A549 (cell line): ENCODE data around the gene RNU6-9. TPM values are rescaled to one million over a fixed set of nuclear protein-coding genes. Genes with fewer than 3 reads are reported as not detected.

Experiments used
- ATAC-seq, 2 experiments: fragments of 200-7000 bp in 1 of 2; fragments of >200 bp in 1 of 2; cut with Nextera tagmentation in 1 of 2; cut with Tn5 transposase in 1 of 2; 3 replicates each; pipeline versions ENCODE4 v1.8.0 to v1.9.1; 2018 to 2020; ENCODE audit warnings: mild to moderate bottlenecking in 1 of 2, moderate library complexity in 1 of 2
- CTCF ChIA-PET: fragments of 300-600 bp; sonication (Branson Sonifier 250); formaldehyde crosslinking; extraction: SDS; loops from one replicate; lab custom pipeline; 2021; ENCODE audit warnings: antibody characterized with exemption, inconsistent platforms; lab: Yijun Ruan, JAX
- POLR2A ChIA-PET: fragments of 350-600 bp; formaldehyde crosslinking; extraction: SDS; loops from one replicate; lab custom pipeline; 2021; ENCODE audit warnings: antibody characterized with exemption, inconsistent platforms; lab: Yijun Ruan, JAX
- DNase-seq, 2 experiments: peaks; one replicate each; pipeline versions ENCODE4 v3.0.0 to v3.0.0-alpha.2; 2011 to 2016; ENCODE audit warnings: low read depth in 1 of 2, low spot score in 1 of 2
- FAIRE-seq: peaks from 2 replicates; lab custom pipeline; 2011; peaks lifted over from hg19 to GRCh38; lab: Jason Lieb, UNC
- H3K27ac ChIP-seq, 2 experiments: fragments of >200 bp; sonication (Bioruptor Twin); formaldehyde crosslinking; 3 replicates each; pipeline ENCODE4 v1.5.1; 2016 to 2017
- H3K4me1 ChIP-seq: fragments of >200 bp; sonication (Bioruptor Twin); formaldehyde crosslinking; 3 replicates; pipeline ENCODE4 v1.6.1; 2016
- H3K4me2 ChIP-seq: fragments of >200 bp; sonication (Bioruptor Twin); formaldehyde crosslinking; 3 replicates; pipeline ENCODE4 v1.6.1; 2016
- H3K4me3 ChIP-seq: fragments of >200 bp; sonication (Bioruptor Twin); formaldehyde crosslinking; 3 replicates; pipeline ENCODE4 v1.5.1; 2016
- H3K9me3 ChIP-seq: fragments of >200 bp; sonication (Bioruptor Twin); formaldehyde crosslinking; 3 replicates; pipeline ENCODE4 v1.6.1; 2016
- BHLHE40 ChIP-seq: IDR thresholded peaks from 2 replicates; pipeline ENCODE4 v1.6.1; 2012; ENCODE audit warnings: low read depth, low read length, inconsistent platforms
- E2F6 ChIP-seq: IDR thresholded peaks from 2 replicates; pipeline ENCODE4 v1.6.1; 2012; ENCODE audit warnings: low read depth, borderline replicate concordance
- EHF ChIP-seq: fragments of 250-450 bp; sonication (Bioruptor Pico); IDR thresholded peaks from 2 replicates; pipeline ENCODE4 v1.5.0; 2020; ENCODE audit warnings: mild to moderate bottlenecking
- EHMT2 ChIP-seq: fragments of 200-600 bp; sonication (generic); IDR thresholded peaks from 2 replicates; pipeline ENCODE4 v1.6.1; 2016; ENCODE audit warnings: antibody characterized with exemption, low read depth, mild to moderate bottlenecking, moderate library complexity
- FOSB ChIP-seq: fragments of 250-450 bp; sonication (Bioruptor Pico); IDR thresholded peaks from 2 replicates; pipeline ENCODE4 v1.5.0; 2020; ENCODE audit warnings: mild to moderate bottlenecking, moderate library complexity
- FOXS1 ChIP-seq: fragments of 250-450 bp; sonication (Bioruptor Pico); IDR thresholded peaks from 2 replicates; pipeline ENCODE4 v1.5.0; 2020; ENCODE audit warnings: mild to moderate bottlenecking, moderate library complexity
- GATA3 ChIP-seq: IDR thresholded peaks from 2 replicates; pipeline ENCODE4 v1.6.1; 2012; ENCODE audit warnings: borderline replicate concordance
- HMGXB4 ChIP-seq: fragments of 250-450 bp; sonication (Bioruptor Pico); IDR thresholded peaks from 2 replicates; pipeline ENCODE4 v1.5.0; 2021; ENCODE audit warnings: mild to moderate bottlenecking, moderate library complexity, borderline replicate concordance
- HOXA7 ChIP-seq: fragments of 250-450 bp; sonication (Bioruptor Pico); IDR thresholded peaks from 2 replicates; pipeline ENCODE4 v1.5.0; 2020; ENCODE audit warnings: mild to moderate bottlenecking, moderate library complexity
- HOXB13 ChIP-seq: fragments of 250-450 bp; sonication (Bioruptor Pico); IDR thresholded peaks from 2 replicates; pipeline ENCODE4 v1.5.0; 2020; ENCODE audit warnings: low read depth, mild to moderate bottlenecking, moderate library complexity
- JUN ChIP-seq, 2 experiments: fragments of >200 bp; sonication (Bioruptor Twin); formaldehyde crosslinking; IDR thresholded peaks; 2 replicates in 1 of 2; 3 replicates in 1 of 2; pipeline ENCODE4 v1.6.1; 2016 to 2017
- KDM1A ChIP-seq: fragments of 200-600 bp; sonication (generic); IDR thresholded peaks from 2 replicates; pipeline ENCODE4 v1.6.1; 2016; ENCODE audit warnings: low read depth, mild to moderate bottlenecking
- MAZ ChIP-seq: fragments of 150-350 bp; IDR thresholded peaks from 2 replicates; pipeline ENCODE4 v1.6.1; 2014; ENCODE audit warnings: antibody characterized with exemption, low read depth, low read length, borderline replicate concordance
- NR3C1 ChIP-seq: fragments of >200 bp; sonication (Bioruptor Twin); formaldehyde crosslinking; IDR thresholded peaks from 3 replicates; pipeline ENCODE4 v1.6.1; 2017
- POLR2AphosphoS2 ChIP-seq: conservative IDR thresholded peaks from 2 replicates; pipeline ENCODE4 v1.6.1; 2012; ENCODE audit warnings: low read length, improper control_type of control experiment, inconsistent platforms
- RARB ChIP-seq: fragments of 250-450 bp; sonication (Bioruptor Pico); IDR thresholded peaks from 2 replicates; pipeline ENCODE4 v1.8.0; 2021; ENCODE audit warnings: mild to moderate bottlenecking, moderate library complexity
- RCOR1 ChIP-seq: fragments of 150-350 bp; IDR thresholded peaks from 2 replicates; pipeline ENCODE4 v1.6.1; 2014; ENCODE audit warnings: antibody characterized with exemption, low read length, low read depth
- REST ChIP-seq: fragments of 200-600 bp; sonication (generic); IDR thresholded peaks from 2 replicates; pipeline ENCODE4 v1.6.1; 2016; ENCODE audit warnings: antibody characterized with exemption, mild to moderate bottlenecking, moderate library complexity
- RFX5 ChIP-seq: fragments of 450-650 bp; IDR thresholded peaks from 2 replicates; pipeline ENCODE4 v1.7.1; 2014; ENCODE audit warnings: antibody characterized with exemption, mild to moderate bottlenecking, moderate library complexity
- ZNF302 ChIP-seq: fragments of 250-450 bp; sonication (Bioruptor Pico); IDR thresholded peaks from 2 replicates; pipeline ENCODE4 v1.9.0; 2021; ENCODE audit warnings: inconsistent platforms, mild to moderate bottlenecking, moderate library complexity
- ZSCAN20 ChIP-seq: fragments of 250-450 bp; sonication (Bioruptor Pico); IDR thresholded peaks from 2 replicates; pipeline ENCODE4 v1.8.0; 2022; ENCODE audit warnings: mild to moderate bottlenecking, moderate library complexity
- WGBS: methylation state at CpG from one replicate; pipeline ENCODE4 v1.1.6; 2017; ENCODE audit errors: missing lambda C conversion rate; 5-methylcytosine and 5-hydroxymethylcytosine counted together
- polyA plus RNA-seq, 4 experiments: library from polyadenylated mRNA; depleted of rRNA in 3 of 4; stranded (reverse); fragments of >200 nt; fragmentation: RNase III in 1 of 4; extraction: RNeasy Plus Mini Kit Qiagen cat#74134 plus additional on column Dnase treatment in 1 of 4; gene quantifications; 2 replicates in 3 of 4; 3 replicates in 1 of 4; pipeline ENCODE4 v1.2.3, GENCODE V29; 2011 to 2017
- TF ChIP-seq, protein P1 (sequence below): fragments of 450-650 bp; IDR thresholded peaks from 2 replicates; pipeline ENCODE4 v1.6.1; 2014; ENCODE audit warnings: antibody characterized with exemption

The RNU6-9 gene
- polyA plus RNA-seq, 2 of the 4 experiments (the other 2 are of a cell fraction), result not detected

DNA sequence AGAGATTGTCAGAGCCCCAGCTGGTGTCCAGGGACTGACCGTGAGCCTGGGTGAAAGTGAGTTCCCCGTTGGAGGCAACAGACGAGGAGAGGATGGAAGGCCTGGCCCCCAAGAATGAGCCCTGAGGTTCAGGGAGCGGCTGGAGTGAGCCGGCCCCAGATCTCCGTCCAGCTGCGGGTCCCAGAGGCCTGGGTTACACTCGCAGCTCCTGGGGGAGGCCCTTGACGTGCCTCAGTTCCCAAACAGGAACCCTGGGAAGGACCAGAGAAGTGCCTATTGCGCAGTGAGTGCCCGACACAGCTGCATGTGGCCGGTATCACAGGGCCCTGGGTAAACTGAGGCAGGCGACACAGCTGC, 42.3 kb upstream of the RNU6-9 start:
- CTCF ChIA-PET, result interaction anchor here (0.6 to 1.2 kb wide), 4 partner anchors 8 to 81 kb away, joined by 3 to 4 read pairs (median 3); partner anchors contain the start of gene CFD
- H3K4me3 ChIP-seq, result peak overlapping the region; percentile 21; the same call in 1 of the 3 replicates
- WGBS, result no CpG with 5 or more reads among the region's 13 CpGs
- DNase-seq (no peak), FAIRE-seq (no peak), ATAC-seq (no peak)
- TF ChIP-seq HOXA7 (CRISPR knock-in tag) (no peak), FOXS1 (CRISPR knock-in tag) (no peak), E2F6 (no peak), NR3C1 (no peak), ZNF302 (CRISPR knock-in tag) (no peak), RCOR1 (no peak), FOSB (CRISPR knock-in tag) (no peak), KDM1A (no peak), JUN (IDR thresholded peaks at IDR 0.05) (no peak)
- TF ChIP-seq, protein P1, sequence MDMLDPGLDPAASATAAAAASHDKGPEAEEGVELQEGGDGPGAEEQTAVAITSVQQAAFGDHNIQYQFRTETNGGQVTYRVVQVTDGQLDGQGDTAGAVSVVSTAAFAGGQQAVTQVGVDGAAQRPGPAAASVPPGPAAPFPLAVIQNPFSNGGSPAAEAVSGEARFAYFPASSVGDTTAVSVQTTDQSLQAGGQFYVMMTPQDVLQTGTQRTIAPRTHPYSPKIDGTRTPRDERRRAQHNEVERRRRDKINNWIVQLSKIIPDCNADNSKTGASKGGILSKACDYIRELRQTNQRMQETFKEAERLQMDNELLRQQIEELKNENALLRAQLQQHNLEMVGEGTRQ, result no peak
- POLR2A ChIA-PET, result no interaction called here
- H3K9me3 ChIP-seq, result no peaks in the 10 kb centered on the region
- H3K4me1 ChIP-seq, result peaks cover 12% of the 10 kb centered on the region
- peak overlapping the region; percentile 87 for H3K4me2 ChIP-seq
- H3K27ac ChIP-seq, result peak overlapping the region; percentile 89

DNA sequence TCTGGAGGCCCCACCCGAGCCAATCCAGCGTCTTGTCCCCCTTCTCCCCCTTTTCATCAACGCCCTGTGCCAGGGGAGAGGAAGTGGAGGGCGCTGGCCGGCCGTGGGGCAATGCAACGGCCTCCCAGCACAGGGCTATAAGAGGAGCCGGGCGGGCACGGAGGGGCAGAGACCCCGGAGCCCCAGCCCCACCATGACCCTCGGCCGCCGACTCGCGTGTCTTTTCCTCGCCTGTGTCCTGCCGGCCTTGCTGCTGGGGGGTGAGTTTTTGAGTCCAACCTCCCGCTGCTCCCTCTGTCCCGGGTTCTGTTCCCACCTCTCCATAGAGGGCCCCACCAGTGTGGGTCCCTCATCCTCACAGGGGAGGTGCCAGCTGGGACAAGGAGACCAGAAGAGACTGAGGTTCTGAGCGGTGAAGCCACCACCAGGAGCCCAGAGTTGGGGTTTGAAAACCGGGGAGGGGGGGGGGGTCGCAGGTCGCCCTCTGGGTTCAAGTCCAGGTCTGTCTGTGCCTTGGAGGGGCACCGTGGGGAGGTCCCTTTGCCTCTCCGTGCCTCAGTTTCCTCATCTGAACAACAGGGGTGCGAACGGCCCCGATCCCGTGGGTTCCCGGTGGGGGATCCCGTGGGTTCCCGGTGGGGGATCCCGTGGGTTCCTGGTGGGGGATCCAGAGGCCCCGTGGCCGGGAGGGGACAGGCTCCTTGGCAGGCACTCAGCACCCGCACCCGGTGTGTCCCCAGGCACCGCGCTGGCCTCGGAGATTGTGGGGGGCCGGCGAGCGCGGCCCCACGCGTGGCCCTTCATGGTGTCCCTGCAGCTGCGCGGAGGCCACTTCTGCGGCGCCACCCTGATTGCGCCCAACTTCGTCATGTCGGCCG, 40.9 kb upstream of the RNU6-9 start, which contains the start of gene ELANE:
ELANE (plus strand) TSS at position 168 of the 878 bp plus-strand sequence; CDS start at position 194, 26 bp downstream.
- Histone ChIP-seq H3K9me3 (no peaks in the 10 kb centered on the region), H3K4me1 (peaks cover 12% of the 10 kb centered on the region), H3K4me2 (peak within 1 kb of the TSS; percentile 87), H3K4me3 (no peak within 1 kb of the TSS), H3K27ac (peak within 1 kb of the TSS; percentile 89)
- ATAC-seq, result no peak
- ChIA-PET POLR2A (interaction anchor here (0.6 kb wide), 1 partner anchor 67 kb away, joined by 4 read pairs; no protein-coding TSS in a partner anchor), CTCF (no interaction called here)
- no peak for FAIRE-seq
- DNase-seq, result no peak
- WGBS, result 90% methylated on average over 13 of the region's 55 CpGs
- TF ChIP-seq JUN (IDR thresholded peaks at IDR 0.05), result no peak
- no peak for TF ChIP-seq RFX5
- TF ChIP-seq EHMT2, result no peak

DNA sequence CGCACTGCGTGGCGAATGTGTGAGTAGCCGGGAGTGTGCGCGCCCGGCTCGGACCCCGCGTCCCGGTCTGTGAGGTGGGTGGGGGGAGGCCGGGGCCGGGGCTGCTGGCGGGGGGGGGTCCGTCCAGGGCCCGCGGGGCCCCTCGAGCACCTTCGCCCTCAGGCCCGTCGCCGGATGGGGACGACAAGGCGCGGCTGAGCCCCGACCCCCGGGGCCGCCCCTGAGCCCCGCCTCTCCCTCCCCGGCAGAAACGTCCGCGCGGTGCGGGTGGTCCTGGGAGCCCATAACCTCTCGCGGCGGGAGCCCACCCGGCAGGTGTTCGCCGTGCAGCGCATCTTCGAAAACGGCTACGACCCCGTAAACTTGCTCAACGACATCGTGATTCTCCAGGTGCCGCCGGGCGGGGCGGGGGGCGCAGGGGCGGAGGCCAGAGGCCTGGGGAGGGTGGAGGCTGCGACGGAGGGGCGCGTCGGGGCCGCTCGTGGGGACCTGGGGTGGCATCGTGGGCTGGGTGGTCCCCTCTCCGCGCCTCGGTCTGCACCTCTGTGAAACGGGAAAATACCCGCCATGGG, 40.2 kb upstream of the RNU6-9 start:
- WGBS, result 98% methylated on average over 8 of the region's 67 CpGs
- ChIA-PET CTCF (no interaction called here), POLR2A (no interaction called here)
- no peak for FAIRE-seq
- TF ChIP-seq HMGXB4 (CRISPR knock-in tag), result no peak
- TF ChIP-seq BHLHE40, result no peak
- no peak for TF ChIP-seq GATA3
- no peak for TF ChIP-seq EHMT2
- no peak for TF ChIP-seq RARB (CRISPR knock-in tag)
- no peak for TF ChIP-seq POLR2AphosphoS2
- TF ChIP-seq ZSCAN20 (CRISPR knock-in tag), result no peak
- no peak for TF ChIP-seq MAZ
- no peak for TF ChIP-seq EHF
- TF ChIP-seq HOXB13 (CRISPR knock-in tag), result no peak
- no peak for TF ChIP-seq RCOR1
- TF ChIP-seq FOSB (CRISPR knock-in tag), result no peak
- TF ChIP-seq REST, result no peak
- 0 out of 6 replicates have a peak overlapping the region, but pooled peaks of 1 of the 2 experiments have one; percentile 89 for H3K27ac ChIP-seq
- ATAC-seq, result no peak
- no peaks in the 10 kb centered on the region for H3K9me3 ChIP-seq
- DNase-seq, result no peak
- peaks cover 12% of the 10 kb centered on the region for H3K4me1 ChIP-seq
- H3K4me3 ChIP-seq, result no peak overlapping the region
- H3K4me2 ChIP-seq, result no peak overlapping the region
